Right lung (tissue), 10 donors: Measurements from ENCODE around the gene IGFL2. TPM values are rescaled to one million over a fixed set of nuclear protein-coding genes. Genes with fewer than 3 reads are reported as not detected.
"Not testable (repeated sequence)": the region's sequence is repeated elsewhere in the genome, so short reads cannot be mapped to it uniquely, and the experiment has no call there.

ENCODE experiments used
- DNase-seq, 2 donors: peaks; one replicate each; pipeline ENCODE4 v3.0.0-alpha.2; 2013
- long read RNA-seq, 8 donors: transcript quantifications; one replicate each; lab custom pipeline, GENCODE V29; 2026
- polyA plus RNA-seq, 5 donors: library from polyadenylated mRNA; unstranded; fragments of 120-200 nt; gene quantifications; one replicate each; pipeline versions ENCODE4 v1.2.1 to v1.2.3, GENCODE V29; 2013; ENCODE audit warnings: inconsistent platforms in 1 of 5, low replicate concordance in 1 of 5; ENCODE audit not compliant: insufficient read length in 5 of 5, insufficient read depth in 1 of 5

Gene IGFL2
- 1 to 10 TPM in 3 of 5 donors, under 1 TPM in 2; 0.58 to 1.3 (median 1.0) TPM for polyA plus RNA-seq
- long read RNA-seq, donor 1: 0 reads
- long read RNA-seq, donor 2: 0 reads
- long read RNA-seq, donor 3: 0 reads
- long read RNA-seq, donor 4: 0 reads
- long read RNA-seq, donor 5, partial matches to known transcripts: 0 of 1 reads
- long read RNA-seq, donor 5, other reads (novel, unspliced or antisense): 0 of 1 reads
- long read RNA-seq, donor 6, partial matches to known transcripts: 0 of 1 reads
- long read RNA-seq, donor 6, other reads (novel, unspliced or antisense): 0 of 1 reads
- long read RNA-seq, donor 7: 0 reads
- long read RNA-seq, donor 8: 0 reads

DNA sequence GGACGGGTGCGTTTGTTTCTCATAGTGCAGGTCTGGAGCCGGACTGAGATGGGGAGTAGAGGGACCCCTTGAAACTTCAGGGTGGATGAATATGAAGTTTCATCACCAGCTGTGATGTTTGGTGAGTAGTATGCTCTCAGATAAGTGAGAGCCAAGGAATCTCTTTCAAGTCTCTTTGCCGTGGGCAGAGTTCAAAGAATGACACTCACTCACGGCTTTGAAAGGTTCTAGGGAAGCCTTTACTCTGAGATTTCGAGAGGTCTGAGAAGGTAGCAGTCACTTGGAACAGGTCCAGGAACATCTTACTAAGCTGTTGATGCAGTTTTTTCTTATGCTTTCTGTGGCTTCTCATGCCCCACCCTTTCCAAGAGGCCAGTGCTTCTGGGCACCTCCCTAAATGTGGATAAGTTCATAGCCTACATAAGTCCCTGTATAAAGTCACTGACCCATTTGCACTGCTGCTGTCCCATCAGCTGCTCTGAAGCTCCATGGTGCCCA lies at the start of gene IGFL2:
Gene IGFL2, plus strand, starts transcription at position 448 of the 498 bp plus-strand sequence. Its CDS starts 41 bp downstream, at position 489.
- no peak for DNase-seq

DNA sequence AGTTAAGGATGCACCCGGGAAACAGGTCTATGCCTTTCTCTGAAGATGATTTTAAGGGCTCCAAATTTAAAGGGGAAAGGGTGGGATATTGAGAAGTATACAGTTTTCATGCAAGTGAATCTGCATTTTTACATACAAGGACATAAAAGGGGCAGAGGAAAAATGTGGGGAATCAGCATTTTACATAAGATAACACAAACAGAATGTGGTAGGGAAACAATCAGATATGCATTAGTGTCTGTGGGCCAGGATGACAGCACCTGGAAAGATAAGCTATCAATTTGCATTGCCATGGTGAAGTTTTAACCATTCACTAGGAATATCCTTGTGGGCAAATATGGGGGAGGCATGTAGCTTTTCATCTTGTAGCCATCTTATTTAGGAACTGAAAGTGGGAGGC lies 47.7 kb upstream of the IGFL2 start:
- no peak for DNase-seq

DNA sequence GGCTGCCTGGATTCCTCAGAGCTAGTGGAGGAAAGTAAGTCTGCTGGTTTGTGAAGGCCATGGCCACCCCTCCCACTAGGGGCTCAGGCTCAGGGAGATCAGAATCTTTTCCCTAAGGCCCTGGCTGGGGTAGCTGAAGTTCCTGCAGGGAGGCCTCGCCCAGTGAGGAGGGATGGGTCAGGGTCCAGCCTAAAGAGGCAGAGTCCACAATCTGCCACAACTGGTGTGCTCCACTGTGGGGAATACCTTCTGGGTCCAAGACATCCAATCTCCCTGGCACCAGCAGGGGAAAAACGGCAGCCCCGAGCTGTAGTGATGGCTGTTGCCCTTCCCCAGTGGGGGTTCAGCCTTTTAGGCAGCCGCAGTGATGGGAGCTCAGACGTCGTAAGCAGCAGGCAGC lies 46.7 kb upstream of the IGFL2 start:
- DNase-seq: no peak

DNA sequence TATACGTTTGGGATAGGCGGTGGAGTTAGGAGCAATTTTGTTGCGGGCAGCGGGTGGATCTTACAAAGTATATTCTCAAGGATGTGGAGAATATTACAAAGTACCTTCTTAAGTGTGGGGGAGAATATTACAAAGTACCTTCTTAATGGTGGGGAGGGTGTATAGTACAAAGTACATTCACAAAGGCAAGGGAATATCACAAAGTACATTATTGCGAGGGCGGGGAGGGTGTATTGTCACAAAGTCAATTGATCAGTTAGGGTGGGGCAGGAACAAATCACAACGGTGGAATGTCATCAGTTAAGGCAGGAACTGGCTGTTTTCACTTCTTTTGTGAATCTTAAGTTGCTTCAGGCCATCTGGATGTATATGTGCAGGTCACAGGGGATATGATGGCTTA lies 45.7 kb upstream of the IGFL2 start:
- not testable (repeated sequence) for DNase-seq

DNA sequence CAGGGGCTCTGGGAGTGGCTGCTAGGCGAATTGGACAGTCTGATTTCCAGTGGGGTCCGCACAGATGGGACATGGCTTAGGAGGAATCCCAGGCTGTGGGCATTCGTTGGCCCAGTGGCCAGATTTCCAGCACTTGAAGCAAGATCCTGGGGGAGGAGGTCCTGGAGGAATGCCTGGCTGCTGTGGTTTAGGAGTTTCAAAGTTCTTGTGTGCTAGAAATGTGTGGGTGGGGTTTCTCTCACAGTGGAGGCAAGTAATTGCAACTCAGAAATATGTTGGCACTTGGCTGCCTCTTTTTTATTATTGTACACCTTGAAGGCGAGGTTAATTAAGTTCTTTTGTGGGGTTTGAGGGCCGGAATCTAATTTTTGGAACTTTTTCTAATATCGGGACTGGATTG lies 40.7 kb upstream of the IGFL2 start:
- DNase-seq: no peak

DNA sequence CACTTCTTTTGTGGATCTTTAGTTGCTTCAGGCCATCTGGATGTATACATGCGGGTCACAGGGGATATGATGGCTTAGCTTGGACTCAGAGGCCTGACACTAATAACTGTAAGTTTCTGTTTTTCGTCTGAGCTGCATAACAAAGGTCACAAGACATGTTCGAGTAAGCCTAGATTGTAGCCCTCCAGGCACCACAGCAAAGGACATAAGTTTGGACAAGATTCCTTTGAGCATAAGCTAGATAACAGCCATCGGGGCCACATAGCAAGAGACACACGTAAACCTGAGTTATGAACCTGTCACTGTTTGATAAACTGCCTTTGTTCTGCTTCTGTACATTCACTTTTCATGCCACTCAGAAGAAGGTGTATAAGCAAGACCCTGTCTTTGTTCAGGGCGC lies 38.2 kb upstream of the IGFL2 start:
- no peak for DNase-seq

DNA sequence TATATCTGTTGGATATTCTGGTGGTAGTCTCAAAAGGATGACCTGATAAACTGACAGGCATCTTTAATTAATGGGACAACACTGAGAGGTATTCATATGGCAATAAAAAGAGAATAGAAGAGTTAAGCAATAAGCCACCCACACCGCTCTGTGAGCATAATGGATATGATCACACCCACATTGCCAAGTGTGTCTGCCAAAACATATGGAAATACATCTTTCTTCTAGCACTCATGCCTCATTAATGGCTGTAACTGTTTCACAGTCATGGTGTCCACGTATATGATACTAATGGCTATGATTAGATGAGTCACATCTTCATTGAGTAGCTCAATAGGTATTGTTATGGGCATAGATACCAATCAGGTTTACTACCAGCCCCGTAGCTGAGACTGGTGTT lies 36.7 kb upstream of the IGFL2 start:
- DNase-seq: no peak

DNA sequence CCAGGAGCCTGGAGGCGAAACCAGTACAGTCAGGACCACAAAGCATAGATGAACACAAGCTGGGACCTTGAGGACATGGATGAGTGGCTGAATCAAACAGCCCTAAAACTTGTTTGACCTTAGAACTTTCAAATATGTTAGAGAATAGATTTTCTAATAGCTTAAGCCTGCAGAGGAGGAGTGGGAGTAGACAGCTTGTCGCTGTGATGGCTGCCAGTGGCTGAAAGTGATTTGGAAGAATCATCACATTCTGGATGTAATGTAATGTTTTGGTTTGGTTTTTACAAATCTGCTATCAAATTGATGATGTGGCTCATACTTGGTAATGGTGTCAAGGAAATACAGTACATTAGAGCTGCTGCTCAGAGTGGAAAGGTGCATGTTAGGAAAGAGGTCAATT lies 35.5 kb upstream of the IGFL2 start:
- DNase-seq: no peak

DNA sequence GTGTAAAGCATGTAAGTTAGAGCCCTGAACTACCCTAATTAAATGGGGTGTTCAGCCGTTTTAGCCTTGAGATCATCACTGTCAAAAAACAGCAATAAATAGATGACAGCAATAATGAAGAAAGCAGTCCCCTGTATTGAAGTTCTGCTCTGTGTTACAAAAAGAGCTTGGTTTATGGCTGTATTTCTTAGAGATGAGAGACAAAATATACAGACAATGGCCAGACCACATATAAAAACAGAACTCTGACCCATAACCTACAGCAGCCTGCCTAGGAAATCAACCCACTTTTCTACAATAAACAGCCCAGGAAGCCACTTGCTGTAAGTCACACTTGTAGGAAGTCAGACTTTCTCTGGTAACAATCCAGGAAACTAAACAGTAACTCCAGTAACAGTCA lies 34.3 kb upstream of the IGFL2 start:
- no peak for DNase-seq

DNA sequence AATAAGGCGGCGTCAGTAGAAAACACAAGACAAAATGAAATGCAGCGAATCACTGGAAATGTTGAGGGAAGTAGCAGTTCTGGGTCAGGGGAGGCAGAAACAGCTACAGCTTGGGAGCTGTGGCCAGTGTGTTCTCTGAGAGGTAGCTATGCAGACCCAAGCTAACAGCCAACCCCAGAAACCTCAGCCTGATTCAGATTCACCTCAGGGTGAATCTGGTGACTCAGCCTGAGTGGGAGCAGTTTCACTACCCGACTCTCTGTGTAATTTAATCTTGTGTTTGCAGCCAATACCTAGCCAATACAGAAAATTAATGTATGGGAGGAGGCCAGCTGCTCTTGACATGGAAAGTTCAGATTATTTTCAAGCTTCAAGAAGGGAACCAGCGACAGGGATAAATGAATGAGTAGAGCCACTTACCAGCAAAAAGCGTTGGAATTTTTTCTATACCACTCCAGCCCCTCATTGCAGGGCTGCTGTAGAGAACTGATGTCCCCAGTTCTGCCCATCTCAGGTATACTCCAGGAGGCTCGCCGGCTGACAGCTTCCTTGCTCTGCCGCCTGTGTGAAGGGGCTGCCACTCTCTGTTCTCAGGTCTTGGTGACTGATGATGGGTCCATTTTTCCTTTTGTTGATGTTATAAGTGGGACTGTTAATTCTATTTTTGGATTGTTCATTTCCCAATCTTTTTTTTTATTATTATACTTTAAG lies 32.5 kb upstream of the IGFL2 start:
- no peak for DNase-seq

DNA sequence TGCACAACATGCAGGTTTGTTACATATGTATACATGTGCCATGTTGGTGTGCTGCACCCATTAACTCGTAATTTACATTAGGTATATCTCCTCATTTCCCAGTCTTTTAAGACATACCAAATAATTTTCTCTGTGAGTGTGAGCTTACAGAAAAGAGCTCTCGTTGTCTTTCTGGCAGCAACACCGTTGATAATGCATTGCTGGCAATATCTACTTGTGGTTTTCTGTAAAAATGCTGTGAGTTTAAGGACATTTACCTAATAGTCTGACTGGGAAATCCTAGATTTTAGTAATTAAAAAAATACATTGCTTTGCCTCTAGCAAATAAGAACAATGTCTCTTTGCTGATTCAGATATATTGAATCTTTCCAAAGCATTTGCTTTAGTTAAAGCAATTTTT lies 31.9 kb upstream of the IGFL2 start:
- no peak for DNase-seq

DNA sequence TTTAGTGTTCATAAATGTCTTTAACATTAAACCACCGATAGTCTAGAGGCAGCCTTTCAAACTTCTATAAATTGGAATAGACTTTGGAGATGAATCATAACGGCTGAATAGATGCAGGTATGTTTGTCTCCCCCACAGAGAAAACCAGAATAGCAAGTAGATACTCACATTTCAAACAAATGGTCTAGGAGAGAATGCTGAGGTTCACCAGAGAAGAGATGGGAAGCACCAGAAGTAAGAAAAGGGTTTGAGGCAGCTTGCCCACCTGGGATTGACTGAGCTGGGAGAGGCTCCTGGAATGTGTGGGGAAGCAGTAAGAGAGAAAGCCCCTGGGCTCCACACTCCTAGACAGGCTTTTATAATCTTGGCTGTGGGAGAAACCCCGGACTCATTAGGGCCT lies 29.9 kb upstream of the IGFL2 start:
- DNase-seq: no peak

DNA sequence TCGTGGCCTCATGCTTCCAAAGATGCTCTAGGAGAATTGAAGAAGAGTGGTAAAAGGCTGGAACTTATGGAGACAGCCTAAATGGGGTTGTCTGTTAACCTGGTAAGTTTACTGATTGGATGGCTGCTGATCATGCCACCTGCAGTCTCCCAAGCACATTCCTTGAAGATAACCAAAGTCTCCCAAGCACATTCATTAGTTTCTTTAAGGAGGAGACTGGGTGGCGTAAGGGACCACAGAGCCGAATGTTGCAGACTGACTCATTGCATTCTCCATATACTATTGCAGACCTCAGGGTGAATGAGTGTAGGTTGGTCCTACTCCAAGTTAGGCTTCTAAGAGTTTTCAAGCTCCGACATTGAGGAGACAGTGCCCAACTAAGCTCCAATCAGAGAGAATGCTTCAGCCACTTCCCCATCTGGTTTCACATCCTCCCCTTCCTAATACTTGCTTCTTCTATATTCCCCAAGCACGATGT lies 23.4 kb upstream of the IGFL2 start, which contains the start of gene IGFL3:
Gene IGFL3, minus strand, starts transcription at position 51 of the 478 bp plus-strand sequence. Its CDS starts 39 bp downstream, at position 12.
- no peak for DNase-seq

DNA sequence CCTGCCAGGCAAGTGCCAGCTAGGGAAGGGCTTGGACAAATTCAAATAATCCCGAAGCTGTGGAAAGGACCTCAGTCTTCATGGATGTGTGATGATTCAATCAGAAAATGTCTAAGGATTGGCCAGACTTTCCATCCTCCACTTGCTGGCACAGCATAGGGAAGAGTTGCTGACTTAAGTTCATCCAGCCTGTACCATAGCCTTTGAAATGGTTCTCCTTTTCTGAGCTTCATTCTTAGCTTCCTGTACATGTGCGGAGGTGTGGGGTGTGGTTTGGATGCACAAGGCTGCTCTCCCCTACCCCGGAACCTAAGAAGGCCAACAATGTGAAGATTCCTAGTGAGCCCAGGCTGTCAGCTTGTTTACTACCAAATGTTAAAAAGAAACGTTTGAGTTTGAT lies 22.6 kb upstream of the IGFL2 start:
- DNase-seq: no peak

DNA sequence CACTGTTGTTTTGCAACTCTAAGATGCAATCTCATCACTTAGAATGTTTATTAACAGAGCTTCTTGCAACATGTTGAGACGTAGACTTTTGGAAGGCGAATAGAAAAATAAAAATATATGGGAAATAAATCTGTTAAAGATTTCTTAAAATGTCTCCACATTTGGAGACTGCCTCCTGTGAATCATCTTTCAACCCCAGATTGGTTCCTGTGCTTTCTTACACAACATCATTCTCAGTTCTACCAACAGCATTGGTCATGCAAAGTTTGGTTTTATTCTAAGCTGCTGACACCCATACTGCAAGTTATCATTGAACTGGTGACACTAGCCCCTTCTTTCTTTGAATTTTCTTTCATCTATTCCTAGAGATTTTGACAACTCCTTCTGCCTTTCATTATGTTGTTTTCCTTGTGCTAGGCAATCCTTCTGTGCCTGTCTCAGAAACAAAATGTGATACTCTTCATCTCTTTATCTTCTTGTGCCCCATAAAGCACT lies 21.9 kb upstream of the IGFL2 start:
- no peak for DNase-seq

DNA sequence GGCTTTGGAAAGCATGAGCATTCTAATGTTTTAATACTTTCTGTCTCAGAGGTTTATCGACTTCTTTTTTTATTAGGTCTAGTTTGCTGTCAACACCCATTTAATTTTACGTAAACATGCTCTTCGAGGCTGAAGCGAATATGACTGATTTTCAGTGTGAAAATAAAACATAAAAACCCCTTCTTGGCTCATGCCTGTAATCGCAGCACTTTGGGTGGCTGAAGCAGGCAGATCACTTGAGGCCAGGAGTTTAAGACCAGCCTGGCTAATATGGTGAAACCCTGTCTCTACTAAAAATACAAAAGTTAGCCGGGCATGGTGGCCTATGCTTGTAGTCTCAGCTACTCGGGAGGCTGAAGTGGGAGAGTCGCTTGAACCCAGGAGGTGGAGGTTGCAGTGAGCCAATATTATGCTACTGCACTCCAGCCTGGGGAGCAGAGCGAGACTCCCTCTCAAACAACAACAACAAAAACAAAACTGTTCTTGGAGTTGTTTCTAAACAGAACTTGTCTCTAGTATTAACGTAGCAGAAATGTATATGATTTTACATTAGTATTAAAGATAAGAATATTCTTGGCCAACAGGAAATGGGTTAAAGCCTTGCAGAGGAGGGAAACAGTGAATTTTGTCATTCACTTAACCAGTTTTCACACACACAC lies 16.4 kb upstream of the IGFL2 start:
- no peak for DNase-seq

DNA sequence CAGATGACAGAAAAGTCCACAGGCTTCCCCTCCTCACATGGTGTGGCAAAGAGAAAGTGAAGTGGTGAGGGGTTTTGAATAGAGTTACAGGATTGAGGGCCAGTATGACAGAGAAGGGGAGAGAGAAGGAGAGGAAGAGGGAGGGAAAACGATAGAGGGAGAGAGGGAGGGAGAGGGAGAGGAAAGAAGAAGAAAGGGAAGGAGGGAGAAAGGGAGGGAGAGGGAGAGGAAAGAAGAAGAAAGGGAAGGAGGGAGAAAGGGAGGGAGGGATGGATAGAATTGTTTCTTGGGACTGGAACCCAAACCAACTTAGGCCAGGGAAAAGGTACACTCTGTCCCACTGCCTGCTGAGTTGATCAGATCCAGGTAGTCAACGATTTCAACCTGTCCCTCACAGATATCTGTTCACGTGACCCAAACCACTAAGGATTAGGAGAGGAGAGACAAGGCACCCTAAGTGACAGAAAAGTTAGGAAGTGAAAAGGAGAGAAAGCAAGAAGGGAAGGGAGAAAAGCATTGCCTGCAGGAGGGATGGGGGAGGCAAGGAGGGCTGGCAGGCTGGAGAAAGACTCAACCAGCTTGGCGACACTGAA lies 15.4 kb upstream of the IGFL2 start:
- no peak for DNase-seq

DNA sequence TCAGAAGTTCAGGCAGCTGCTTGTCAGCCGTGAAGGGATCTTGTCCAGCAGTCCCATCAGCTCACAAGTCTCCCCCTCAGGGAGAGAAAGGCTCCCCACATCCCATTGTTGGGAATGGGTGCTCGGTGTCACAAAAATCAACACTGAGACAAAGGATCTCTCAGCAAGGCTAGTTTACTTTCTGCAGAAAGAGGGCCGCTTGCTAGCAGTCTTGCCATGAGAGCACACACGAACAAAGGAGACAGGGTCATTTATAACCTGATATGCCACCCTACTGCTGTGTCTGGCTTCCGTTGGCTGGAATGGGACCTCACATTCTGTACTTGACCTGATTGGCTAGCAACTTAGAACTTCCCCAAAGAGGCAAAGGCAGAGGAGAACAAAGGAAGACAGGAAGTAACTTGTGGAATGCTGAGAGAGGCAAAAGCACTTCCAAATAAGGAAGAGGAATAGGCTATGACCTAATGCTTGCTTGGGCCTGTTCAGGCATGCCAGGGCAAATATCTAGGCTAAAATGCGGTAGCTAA lies 14.9 kb upstream of the IGFL2 start:
- DNase-seq: peak; percentile 42 to 52

DNA sequence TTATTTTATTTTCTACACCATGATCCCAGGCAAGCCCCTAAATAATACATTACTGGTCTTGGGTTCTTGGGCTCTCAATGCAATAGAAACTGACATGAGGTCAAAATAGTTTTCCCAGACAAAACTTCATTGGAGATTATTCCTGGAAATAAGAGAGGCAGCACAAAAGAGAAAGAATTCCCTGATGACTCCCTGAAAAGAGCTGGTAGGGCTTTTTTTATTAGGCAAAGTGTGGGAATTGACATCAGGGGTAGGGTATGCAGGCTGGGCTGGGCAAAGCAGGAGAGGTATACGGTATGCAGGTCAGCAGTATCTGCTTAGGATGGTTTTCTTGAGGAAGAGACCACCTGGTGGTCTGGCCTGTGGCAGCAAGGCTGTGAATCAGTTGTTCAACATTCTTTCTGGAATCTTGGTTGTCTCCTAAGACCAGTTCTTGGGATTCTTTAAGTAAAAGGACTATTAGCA lies 14.2 kb upstream of the IGFL2 start:
- no peak for DNase-seq

DNA sequence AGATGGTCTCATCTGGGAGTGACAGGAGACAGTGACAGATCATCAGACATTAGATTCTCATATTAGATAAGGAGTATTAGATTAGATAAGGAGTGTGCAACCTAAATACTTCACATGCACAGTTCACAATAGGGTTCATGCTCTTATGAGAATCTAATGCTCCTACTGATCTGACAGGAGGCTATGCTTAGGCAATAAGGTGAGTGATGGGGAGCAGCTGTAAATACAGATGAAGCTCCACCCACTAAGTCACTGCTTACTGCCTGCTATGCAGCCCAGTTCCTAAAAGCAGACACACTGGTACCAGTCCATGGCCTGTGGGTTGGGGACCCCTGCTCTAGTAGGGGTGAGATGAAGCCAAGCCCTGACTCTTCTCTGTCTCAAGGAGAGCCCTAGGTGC lies 13.5 kb upstream of the IGFL2 start:
- no peak for DNase-seq

DNA sequence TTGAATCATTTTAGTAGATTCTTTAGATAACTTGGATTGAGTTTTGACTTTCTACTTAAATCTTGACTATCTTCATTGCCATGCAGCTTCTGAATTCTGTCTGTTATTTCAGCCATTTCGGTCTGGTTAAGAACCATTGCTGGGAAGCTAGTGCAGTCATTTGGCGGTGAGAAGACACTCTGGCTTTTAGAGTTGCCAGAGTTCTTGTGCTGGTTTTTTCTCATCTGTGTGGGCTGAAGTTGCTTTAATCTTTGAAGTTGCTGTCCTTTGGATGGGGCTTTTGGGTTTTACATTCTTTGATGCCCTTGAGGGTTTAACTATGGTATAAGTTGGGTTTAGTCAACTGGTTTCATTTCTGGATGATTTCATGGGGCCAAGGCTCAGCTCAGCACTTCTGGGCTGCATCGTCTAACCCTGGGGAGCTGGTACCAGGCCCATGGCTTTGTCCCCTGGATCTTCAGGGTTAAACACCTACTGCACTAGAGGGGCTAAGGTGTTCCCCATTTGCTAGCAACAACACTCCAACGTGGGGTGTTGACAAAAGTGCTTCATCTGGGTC lies 10.0 kb upstream of the IGFL2 start:
- no peak for DNase-seq
